Measurements from ENCODE around the gene TLR5. TPM values are rescaled to one million over a fixed set of nuclear protein-coding genes. Genes with fewer than 3 reads are reported as not detected.

Gene TLR5
- total RNA-seq, 4 donors from 2014 or later, result 8.2 to 14.5 (median 12.3) TPM

- WGBS, result 64% methylated on average over 8 of the region's 8 CpGs
These were observed 58.6 kb downstream of the TLR5 start for GRCh38 chr1:223084464-223084866.

DNA sequence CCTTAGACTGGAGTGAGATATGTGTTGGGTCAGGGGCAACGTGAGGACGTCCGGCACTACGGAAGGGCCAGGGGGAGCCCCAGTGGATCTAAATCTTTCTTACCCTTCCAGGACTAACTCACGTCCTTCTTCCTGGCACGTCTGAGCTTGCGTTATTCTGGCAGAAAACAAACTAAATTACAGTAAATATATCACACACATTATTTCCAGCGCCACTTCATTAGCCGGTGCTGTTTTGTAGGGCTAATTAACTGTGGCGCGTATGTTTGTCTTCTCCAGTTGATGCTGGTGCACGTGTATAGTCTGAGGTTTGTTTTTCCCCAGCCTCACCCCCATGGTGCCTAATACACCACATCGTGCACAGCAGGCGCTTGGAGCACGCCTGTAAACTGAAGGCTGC, 59.2 kb downstream of the TLR5 start:
- Histone ChIP-seq H3K27me3 (no peaks in the 10 kb centered on the region), H3K9me3 (no peaks in the 10 kb centered on the region), H3K4me3 (no peak overlapping the region), H3K4me1 (no peaks in the 10 kb centered on the region), H3K27ac (no peak overlapping the region), H3K36me3 (no peaks in the 10 kb centered on the region)
- 88% methylated on average over 15 of the region's 15 CpGs for WGBS
- no peak for DNase-seq (ENCODE audit: low spot score in 2 of 2)
- TF ChIP-seq POLR2A (IDR thresholded peaks at IDR 0.05), result no peak
- no peak for TF ChIP-seq EP300 (IDR thresholded peaks at IDR 0.05)
- no peak for TF ChIP-seq CTCF (IDR thresholded peaks at IDR 0.05)
- TF ChIP-seq POLR2AphosphoS5 (IDR thresholded peaks at IDR 0.05), result no peak

More at GRCh38 chr1:223084464-223084866, 58.6 kb downstream of the TLR5 start:
- DNase-seq (ENCODE audit: low spot score in 2 of 2), result no peak
- no peaks in the 10 kb centered on the region for H3K36me3 ChIP-seq
- no peaks in the 10 kb centered on the region for H3K27me3 ChIP-seq
- no peak overlapping the region for H3K4me3 ChIP-seq
- H3K27ac ChIP-seq, result no peak overlapping the region
- no peaks in the 10 kb centered on the region for H3K9me3 ChIP-seq
- TF ChIP-seq POLR2AphosphoS5 (IDR thresholded peaks at IDR 0.05) (no peak), POLR2A (IDR thresholded peaks at IDR 0.05) (no peak), EP300 (IDR thresholded peaks at IDR 0.05) (no peak), CTCF (IDR thresholded peaks at IDR 0.05) (no peak)
- no peaks in the 10 kb centered on the region for H3K4me1 ChIP-seq

DNA sequence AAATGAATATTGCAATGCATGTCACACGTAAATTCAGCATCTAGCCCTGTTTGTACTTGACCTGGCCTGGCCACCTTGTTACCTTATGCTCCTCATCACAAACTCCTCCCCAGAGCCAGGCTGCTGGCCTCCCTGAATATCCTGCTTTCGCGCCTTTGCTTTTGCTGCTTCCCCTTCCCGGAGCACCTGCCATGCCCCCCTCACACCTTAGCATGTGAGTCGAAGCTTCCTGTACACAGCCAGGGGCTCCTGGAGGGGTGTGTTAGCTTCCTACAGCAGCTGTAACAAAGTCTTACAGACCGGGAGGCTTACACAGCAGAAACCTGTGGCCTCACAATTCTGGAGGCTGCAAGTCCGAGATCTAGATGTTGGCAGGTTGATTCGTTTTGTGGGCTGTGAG, 60.1 kb downstream of the TLR5 start:
- 82% methylated on average over 8 of the region's 8 CpGs for WGBS
- no peak for TF ChIP-seq POLR2A (IDR thresholded peaks at IDR 0.05)
- TF ChIP-seq POLR2AphosphoS5 (IDR thresholded peaks at IDR 0.05), result no peak
- no peak for TF ChIP-seq CTCF (IDR thresholded peaks at IDR 0.05)
- TF ChIP-seq EP300 (IDR thresholded peaks at IDR 0.05), result no peak
- no peaks in the 10 kb centered on the region for H3K27me3 ChIP-seq
- no peaks in the 10 kb centered on the region for H3K4me1 ChIP-seq
- no peak overlapping the region for H3K4me3 ChIP-seq
- no peaks in the 10 kb centered on the region for H3K36me3 ChIP-seq
- H3K9me3 ChIP-seq, result no peaks in the 10 kb centered on the region
- H3K27ac ChIP-seq, result no peak overlapping the region
- no peak for DNase-seq (ENCODE audit: low spot score in 2 of 2)

- H3K4me3 ChIP-seq, result peak overlapping the region; percentile 42
- no peaks in the 10 kb centered on the region for H3K9me3 ChIP-seq
- peaks cover 7% of the 10 kb centered on the region for H3K4me1 ChIP-seq
- 9% methylated on average over 12 of the region's 33 CpGs for WGBS
- H3K36me3 ChIP-seq, result no peaks in the 10 kb centered on the region
- peak; percentile 87 to 95 for TF ChIP-seq CTCF (IDR thresholded peaks at IDR 0.05)
- no peak for TF ChIP-seq EP300 (IDR thresholded peaks at IDR 0.05)
- peak in 1 of 3 donors; percentile 23 for TF ChIP-seq POLR2AphosphoS5 (IDR thresholded peaks at IDR 0.05)
- H3K27ac ChIP-seq, result peak overlapping the region; percentile 53
- peak; percentile 92 to 93 for DNase-seq (ENCODE audit: low spot score in 2 of 2)
- H3K27me3 ChIP-seq, result peaks cover under 1% of the 10 kb centered on the region
These were observed 61.7 kb downstream of the TLR5 start for GRCh38 chr1:223081181-223081994.

DNA sequence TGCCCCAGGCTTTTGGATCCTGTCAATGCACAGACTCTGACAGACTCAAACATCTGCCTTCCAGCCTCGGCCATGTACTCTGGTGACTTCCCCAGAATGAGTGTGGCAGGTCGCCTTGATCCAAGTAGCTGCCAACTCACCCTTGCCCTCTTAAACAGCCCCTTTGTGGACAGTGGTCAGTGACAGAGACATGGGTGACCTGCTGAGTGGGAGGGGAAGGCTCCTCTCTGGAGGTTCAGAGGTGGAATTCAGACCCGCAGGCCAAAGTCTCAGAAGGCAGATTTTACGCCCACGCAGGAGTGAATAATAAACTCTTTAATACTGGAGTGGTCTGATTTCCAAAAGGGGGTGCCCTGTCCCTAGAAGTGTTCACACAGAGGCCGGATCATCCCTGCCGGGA, 63.5 kb downstream of the TLR5 start:
- peaks cover 11% of the 10 kb centered on the region for H3K4me1 ChIP-seq
- no peaks in the 10 kb centered on the region for H3K36me3 ChIP-seq
- DNase-seq (ENCODE audit: low spot score in 2 of 2), result no peak
- peaks cover 3% of the 10 kb centered on the region for H3K27me3 ChIP-seq
- TF ChIP-seq EP300 (IDR thresholded peaks at IDR 0.05), result no peak
- TF ChIP-seq POLR2AphosphoS5 (IDR thresholded peaks at IDR 0.05), result no peak
- no peak for TF ChIP-seq CTCF (IDR thresholded peaks at IDR 0.05)
- no peak for TF ChIP-seq POLR2A (IDR thresholded peaks at IDR 0.05)
- no peak overlapping the region for H3K27ac ChIP-seq
- no peaks in the 10 kb centered on the region for H3K9me3 ChIP-seq
- 93% methylated on average over 5 of the region's 7 CpGs for WGBS
- H3K4me3 ChIP-seq, result no peak overlapping the region
